Memory B cell (primary cell): Measurements from ENCODE around the gene KRT15.
A peak's percentile ranks its signal among the peaks of the same experiment; 100 is the strongest.

Source experiments
- ATAC-seq: fragments of 150-1000 bp; cut with Tn5 transposase; 2 replicates; pipeline ENCODE4 v1.10.0; 2021; ENCODE audit warnings: low read depth, mild to moderate bottlenecking, moderate library complexity
- DNase-seq, 2 donors: peaks; one replicate each; pipeline ENCODE4 v3.0.0; 2022; ENCODE audit warnings: low spot score in 2 of 2
- H3K27ac Mint-ChIP-seq: one replicate; pipeline ENCODE4 v1.8.0; 2022; ENCODE audit warnings: mild to moderate bottlenecking, moderate library complexity, mixed read lengths
- H3K27me3 Mint-ChIP-seq: one replicate; pipeline ENCODE4 v1.8.0; 2022; ENCODE audit warnings: mixed read lengths
- H3K36me3 Mint-ChIP-seq: one replicate; pipeline ENCODE4 v1.8.0; 2022; ENCODE audit warnings: mild to moderate bottlenecking, mixed read lengths
- H3K4me1 Mint-ChIP-seq: one replicate; pipeline ENCODE4 v1.8.0; 2022; ENCODE audit warnings: mixed read lengths
- H3K4me3 Mint-ChIP-seq: one replicate; pipeline ENCODE4 v1.8.0; 2022; ENCODE audit warnings: mild to moderate bottlenecking, moderate library complexity, mixed read lengths
- H3K9me3 Mint-ChIP-seq: one replicate; pipeline ENCODE4 v1.8.0; 2022; ENCODE audit warnings: mixed read lengths

KRT15 gene

GRCh38 chr17:41511116-41511515 lies 7.6 kb downstream of the KRT15 start:
- Mint-ChIP-seq H3K27me3 (peaks cover 11% of the 10 kb centered on the region), H3K9me3 (no peaks in the 10 kb centered on the region), H3K36me3 (no peaks in the 10 kb centered on the region), H3K27ac (no peak overlapping the region), H3K4me1 (peaks cover 5% of the 10 kb centered on the region), H3K4me3 (no peak overlapping the region)
- DNase-seq, result no peak
- no peak for ATAC-seq

GRCh38 chr17:41510251-41511065 lies 8.2 kb downstream of the KRT15 start:
- no peak overlapping the region for H3K27ac Mint-ChIP-seq
- H3K4me3 Mint-ChIP-seq, result no peak overlapping the region
- ATAC-seq (no peak), DNase-seq (no peak)
- peaks cover 7% of the 10 kb centered on the region for H3K4me1 Mint-ChIP-seq
- peaks cover 11% of the 10 kb centered on the region for H3K27me3 Mint-ChIP-seq
- H3K9me3 Mint-ChIP-seq, result no peaks in the 10 kb centered on the region
- H3K36me3 Mint-ChIP-seq, result no peaks in the 10 kb centered on the region

- Mint-ChIP-seq H3K9me3 (no peaks in the 10 kb centered on the region), H3K4me1 (peaks cover 7% of the 10 kb centered on the region), H3K27ac (no peak overlapping the region), H3K27me3 (peaks cover 3% of the 10 kb centered on the region), H3K4me3 (no peak overlapping the region), H3K36me3 (no peaks in the 10 kb centered on the region)
- ATAC-seq (no peak), DNase-seq (no peak)
These were observed 11.3 kb downstream of the KRT15 start for GRCh38 chr17:41507315-41507880.

- Mint-ChIP-seq H3K27me3 (peaks cover 3% of the 10 kb centered on the region), H3K9me3 (no peaks in the 10 kb centered on the region), H3K27ac (no peak overlapping the region), H3K36me3 (no peaks in the 10 kb centered on the region), H3K4me3 (no peak overlapping the region), H3K4me1 (peaks cover 7% of the 10 kb centered on the region)
- DNase-seq (no peak), ATAC-seq (peak; percentile 56)
These were observed 12.6 kb downstream of the KRT15 start for GRCh38 chr17:41505809-41506767.

GRCh38 chr17:41505007-41505808 lies 13.5 kb downstream of the KRT15 start, which contains the start of gene KRT13:
KRT13 (minus strand) TSS chr17:41505612; CDS start chr17:41505550, 62 bp downstream.
- ATAC-seq (no peak), DNase-seq (no peak)
- H3K9me3 Mint-ChIP-seq, result no peaks in the 10 kb centered on the region
- peaks cover 7% of the 10 kb centered on the region for H3K4me1 Mint-ChIP-seq
- no peak within 1 kb of the TSS for H3K4me3 Mint-ChIP-seq
- no peak within 1 kb of the TSS for H3K27ac Mint-ChIP-seq
- no peaks in the 10 kb centered on the region for H3K36me3 Mint-ChIP-seq
- H3K27me3 Mint-ChIP-seq, result peaks cover 6% of the 10 kb centered on the region

GRCh38 chr17:41504246-41504977 lies 14.3 kb downstream of the KRT15 start:
- no peak for DNase-seq
- Mint-ChIP-seq H3K27me3 (peaks cover 11% of the 10 kb centered on the region), H3K4me3 (no peak overlapping the region), H3K36me3 (no peaks in the 10 kb centered on the region), H3K9me3 (no peaks in the 10 kb centered on the region), H3K4me1 (peaks cover 11% of the 10 kb centered on the region), H3K27ac (no peak overlapping the region)
- no peak for ATAC-seq

- Mint-ChIP-seq H3K9me3 (no peaks in the 10 kb centered on the region), H3K36me3 (no peaks in the 10 kb centered on the region), H3K27ac (no peak overlapping the region), H3K27me3 (peaks cover 15% of the 10 kb centered on the region), H3K4me3 (no peak overlapping the region), H3K4me1 (peaks cover 15% of the 10 kb centered on the region)
- DNase-seq, result no peak
- ATAC-seq, result no peak
These were observed 15.5 kb downstream of the KRT15 start for GRCh38 chr17:41503202-41503601.

GRCh38 chr17:41500131-41500911 lies 18.4 kb downstream of the KRT15 start:
- DNase-seq (no peak), ATAC-seq (no peak)
- H3K27ac Mint-ChIP-seq, result no peak overlapping the region
- H3K4me1 Mint-ChIP-seq, result peaks cover 15% of the 10 kb centered on the region
- peaks cover 15% of the 10 kb centered on the region for H3K27me3 Mint-ChIP-seq
- H3K4me3 Mint-ChIP-seq, result no peak overlapping the region
- no peaks in the 10 kb centered on the region for H3K36me3 Mint-ChIP-seq
- no peaks in the 10 kb centered on the region for H3K9me3 Mint-ChIP-seq

- H3K27ac Mint-ChIP-seq, result no peak overlapping the region
- DNase-seq, result no peak
- H3K4me1 Mint-ChIP-seq, result peaks cover 15% of the 10 kb centered on the region
- no peak overlapping the region for H3K4me3 Mint-ChIP-seq
- peaks cover 15% of the 10 kb centered on the region for H3K27me3 Mint-ChIP-seq
- no peak for ATAC-seq
- H3K36me3 Mint-ChIP-seq, result no peaks in the 10 kb centered on the region
- H3K9me3 Mint-ChIP-seq, result no peaks in the 10 kb centered on the region
These were observed 19.0 kb downstream of the KRT15 start for GRCh38 chr17:41499714-41500113.

- peaks cover 15% of the 10 kb centered on the region for H3K27me3 Mint-ChIP-seq
- peaks cover 15% of the 10 kb centered on the region for H3K4me1 Mint-ChIP-seq
- no peaks in the 10 kb centered on the region for H3K36me3 Mint-ChIP-seq
- no peaks in the 10 kb centered on the region for H3K9me3 Mint-ChIP-seq
- H3K4me3 Mint-ChIP-seq, result no peak overlapping the region
- no peak overlapping the region for H3K27ac Mint-ChIP-seq
- ATAC-seq (no peak), DNase-seq (no peak)
These were observed 20.4 kb downstream of the KRT15 start for GRCh38 chr17:41498276-41498675.

GRCh38 chr17:41496803-41497484 lies 21.7 kb downstream of the KRT15 start:
- no peaks in the 10 kb centered on the region for H3K9me3 Mint-ChIP-seq
- H3K27me3 Mint-ChIP-seq, result peaks cover 14% of the 10 kb centered on the region
- DNase-seq (no peak), ATAC-seq (peak; percentile 70)
- peaks cover 15% of the 10 kb centered on the region for H3K4me1 Mint-ChIP-seq
- no peaks in the 10 kb centered on the region for H3K36me3 Mint-ChIP-seq
- no peak overlapping the region for H3K4me3 Mint-ChIP-seq
- H3K27ac Mint-ChIP-seq, result no peak overlapping the region

GRCh38 chr17:41494524-41494923 lies 24.2 kb downstream of the KRT15 start:
- H3K27me3 Mint-ChIP-seq, result peaks cover 6% of the 10 kb centered on the region
- H3K36me3 Mint-ChIP-seq, result no peaks in the 10 kb centered on the region
- DNase-seq, result no peak
- no peaks in the 10 kb centered on the region for H3K9me3 Mint-ChIP-seq
- H3K27ac Mint-ChIP-seq, result no peak overlapping the region
- no peak for ATAC-seq
- H3K4me1 Mint-ChIP-seq, result peaks cover 17% of the 10 kb centered on the region
- no peak overlapping the region for H3K4me3 Mint-ChIP-seq
